MCF 10A (cell line): ENCODE measurements around the gene NDUFAF4. TPM values are rescaled to one million over a fixed set of nuclear protein-coding genes. Genes with fewer than 3 reads are reported as not detected.

ENCODE experiments used
- BruUV-seq: library from RNA; stranded (reverse); fragments of 400-500 nt; replicated peaks from 2 replicates; lab custom pipeline; 2021; lab: Mats Ljungman, UMichigan
- CTCF ChIA-PET: fragments of 300-600 bp; sonication (Branson Sonifier 250); formaldehyde crosslinking; extraction: SDS; loops from one replicate; lab custom pipeline; 2021; ENCODE audit warnings: antibody characterized with exemption, inconsistent platforms; lab: Yijun Ruan, JAX
- POLR2A ChIA-PET: fragments of 300-600, 350-650 bp; sonication (Branson Sonifier 250); formaldehyde crosslinking; extraction: SDS; loops from one replicate; lab custom pipeline; 2020; ENCODE audit warnings: antibody characterized with exemption, inconsistent platforms; lab: Yijun Ruan, JAX
- DNase-seq: peaks from one replicate; pipeline ENCODE4 v3.0.0-alpha.2; 2018; ENCODE audit not compliant: unreplicated experiment
- H3K27ac Mint-ChIP-seq: one replicate; pipeline ENCODE4 v1.8.0; 2022; ENCODE audit warnings: mild to moderate bottlenecking, low read depth, mixed read lengths; ENCODE audit not compliant: unreplicated experiment
- H3K27me3 Mint-ChIP-seq: one replicate; pipeline ENCODE4 v1.8.0; 2022; ENCODE audit warnings: mixed read lengths; ENCODE audit not compliant: insufficient read depth, unreplicated experiment
- H3K36me3 Mint-ChIP-seq: one replicate; pipeline ENCODE4 v1.8.0; 2022; ENCODE audit warnings: mild to moderate bottlenecking, moderate library complexity, mixed read lengths; ENCODE audit not compliant: insufficient read depth, unreplicated experiment
- H3K4me1 Mint-ChIP-seq: one replicate; pipeline ENCODE4 v1.8.0; 2022; ENCODE audit warnings: mixed read lengths; ENCODE audit not compliant: insufficient read depth, unreplicated experiment
- H3K4me3 Mint-ChIP-seq: one replicate; pipeline ENCODE4 v1.8.0; 2022; ENCODE audit warnings: mild to moderate bottlenecking, moderate library complexity, mixed read lengths; ENCODE audit not compliant: unreplicated experiment
- H3K9me3 Mint-ChIP-seq: one replicate; pipeline ENCODE4 v1.8.0; 2022; ENCODE audit warnings: mixed read lengths; ENCODE audit not compliant: unreplicated experiment
- intact Hi-C: fragments of 100-400 bp; cut with micrococcal nuclease; formaldehyde crosslinking; loops from 2 replicates; pipeline ENCODE4 v1.14.1; 2022
- total RNA-seq: library from RNA; stranded (reverse); gene quantifications from 2 replicates; pipeline ENCODE4 v1.2.3, GENCODE V29; 2022
- TF ChIP-seq, protein P1 (sequence below): fragments of 200-600 bp; IDR thresholded peaks from one replicate; pipeline ENCODE4 v1.8.0; 2022; ENCODE audit warnings: antibody characterized with exemption, mild to moderate bottlenecking; ENCODE audit not compliant: unreplicated experiment

Gene NDUFAF4
- total RNA-seq, 1 experiment from 2014 or later: 42.5 TPM

DNA sequence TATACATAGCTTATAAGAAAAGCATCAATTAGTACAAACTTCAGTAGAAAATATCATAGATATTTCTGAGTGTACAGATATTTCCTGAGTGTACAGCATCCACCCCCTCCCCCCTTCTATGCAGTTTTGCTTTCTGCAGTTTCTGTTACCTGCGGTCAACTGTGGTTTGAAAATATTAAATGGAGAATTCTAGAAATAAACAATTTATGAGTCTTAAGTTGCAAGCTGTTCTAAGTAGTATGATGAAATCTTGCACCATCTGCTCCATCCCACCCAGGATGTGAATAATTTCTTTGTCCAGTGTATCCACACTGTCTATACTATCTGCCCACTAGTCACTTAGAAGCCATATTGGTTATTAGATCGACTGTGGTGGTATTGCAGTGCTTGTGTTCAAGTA, 44.6 kb downstream of the NDUFAF4 start:
- H3K27me3 Mint-ChIP-seq: peaks cover 18% of the 10 kb centered on the region
- ChIA-PET CTCF (no interaction called here), POLR2A (no interaction called here)
- BruUV-seq: no TSS peak
- intact Hi-C loops: no loop called here
- H3K9me3 Mint-ChIP-seq: no peaks in the 10 kb centered on the region
- no peak overlapping the region for H3K27ac Mint-ChIP-seq
- H3K4me1 Mint-ChIP-seq: no peaks in the 10 kb centered on the region
- H3K4me3 Mint-ChIP-seq: no peak overlapping the region
- no peaks in the 10 kb centered on the region for H3K36me3 Mint-ChIP-seq
- TF ChIP-seq, protein P1, sequence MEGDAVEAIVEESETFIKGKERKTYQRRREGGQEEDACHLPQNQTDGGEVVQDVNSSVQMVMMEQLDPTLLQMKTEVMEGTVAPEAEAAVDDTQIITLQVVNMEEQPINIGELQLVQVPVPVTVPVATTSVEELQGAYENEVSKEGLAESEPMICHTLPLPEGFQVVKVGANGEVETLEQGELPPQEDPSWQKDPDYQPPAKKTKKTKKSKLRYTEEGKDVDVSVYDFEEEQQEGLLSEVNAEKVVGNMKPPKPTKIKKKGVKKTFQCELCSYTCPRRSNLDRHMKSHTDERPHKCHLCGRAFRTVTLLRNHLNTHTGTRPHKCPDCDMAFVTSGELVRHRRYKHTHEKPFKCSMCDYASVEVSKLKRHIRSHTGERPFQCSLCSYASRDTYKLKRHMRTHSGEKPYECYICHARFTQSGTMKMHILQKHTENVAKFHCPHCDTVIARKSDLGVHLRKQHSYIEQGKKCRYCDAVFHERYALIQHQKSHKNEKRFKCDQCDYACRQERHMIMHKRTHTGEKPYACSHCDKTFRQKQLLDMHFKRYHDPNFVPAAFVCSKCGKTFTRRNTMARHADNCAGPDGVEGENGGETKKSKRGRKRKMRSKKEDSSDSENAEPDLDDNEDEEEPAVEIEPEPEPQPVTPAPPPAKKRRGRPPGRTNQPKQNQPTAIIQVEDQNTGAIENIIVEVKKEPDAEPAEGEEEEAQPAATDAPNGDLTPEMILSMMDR: no peak
- DNase-seq: no peak

DNA sequence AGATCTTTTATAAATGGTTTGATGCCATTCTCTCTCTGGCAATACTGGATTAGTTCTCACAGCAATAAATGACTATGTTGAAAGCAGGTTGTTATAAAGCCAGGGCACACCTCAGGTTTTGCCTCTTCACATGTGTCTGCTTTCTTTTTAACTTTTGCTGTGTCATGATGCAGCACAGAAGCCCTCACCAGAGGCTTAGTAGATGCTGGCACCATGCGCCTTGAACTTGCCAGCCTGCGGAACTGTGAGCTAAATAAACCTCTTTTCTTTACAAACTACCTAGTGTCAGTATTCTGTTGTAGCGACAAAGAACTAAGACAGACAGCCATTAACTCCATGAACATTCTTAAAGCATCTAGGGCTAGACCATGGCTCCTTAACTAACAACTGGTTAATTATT, 45.1 kb downstream of the NDUFAF4 start:
- Mint-ChIP-seq H3K27ac (no peak overlapping the region), H3K9me3 (no peaks in the 10 kb centered on the region), H3K36me3 (no peaks in the 10 kb centered on the region), H3K4me3 (no peak overlapping the region), H3K27me3 (peaks cover 14% of the 10 kb centered on the region), H3K4me1 (no peaks in the 10 kb centered on the region)
- ChIA-PET POLR2A (no interaction called here), CTCF (no interaction called here)
- no peak for DNase-seq
- BruUV-seq: no TSS peak
- intact Hi-C loops: no loop called here
- TF ChIP-seq, protein P1: no peak

DNA sequence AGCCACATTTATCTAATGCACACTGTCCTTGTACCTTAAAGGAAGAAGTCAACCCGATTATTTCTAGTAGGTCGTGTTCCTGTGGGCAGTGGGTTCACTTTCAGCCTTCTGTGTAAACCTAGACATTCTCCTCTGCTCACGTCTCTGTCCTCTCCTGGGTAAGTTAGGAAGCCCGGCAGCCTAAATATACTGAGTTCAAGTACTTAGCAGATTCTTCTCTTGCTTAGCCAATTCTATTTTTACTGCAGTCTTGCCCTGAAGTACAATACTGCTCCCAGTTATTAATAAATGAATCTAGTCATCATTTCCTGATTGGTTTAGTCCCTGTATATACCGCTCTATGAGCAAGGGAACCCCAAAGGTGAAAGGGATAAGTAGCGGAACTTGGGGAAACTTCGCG, 45.8 kb downstream of the NDUFAF4 start:
- TF ChIP-seq, protein P1: no peak
- peaks cover 14% of the 10 kb centered on the region for H3K27me3 Mint-ChIP-seq
- H3K27ac Mint-ChIP-seq: no peak overlapping the region
- CTCF ChIA-PET: no interaction called here
- H3K9me3 Mint-ChIP-seq: no peaks in the 10 kb centered on the region
- no TSS peak for BruUV-seq
- no peak overlapping the region for H3K4me3 Mint-ChIP-seq
- no peak for DNase-seq
- H3K4me1 Mint-ChIP-seq: no peaks in the 10 kb centered on the region
- no peaks in the 10 kb centered on the region for H3K36me3 Mint-ChIP-seq
- POLR2A ChIA-PET: no interaction called here
- intact Hi-C loops: no loop called here

DNA sequence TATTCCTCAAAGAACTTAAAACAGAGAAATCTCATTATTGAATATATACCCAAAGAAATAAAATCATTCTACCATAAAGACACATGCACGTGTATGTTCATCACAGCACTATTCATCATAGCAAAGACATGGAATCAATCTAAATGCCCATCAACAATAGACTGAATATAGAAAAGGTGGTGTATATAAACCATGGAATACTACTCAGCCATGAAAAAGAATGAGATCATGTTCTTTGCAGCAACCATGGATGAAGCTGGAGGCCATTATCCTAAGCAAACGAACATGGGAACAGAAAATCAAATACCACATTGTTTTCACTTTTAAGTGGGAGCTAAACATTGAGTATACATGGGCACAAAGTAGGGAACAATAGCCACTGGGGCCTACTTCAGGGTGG, 48.1 kb downstream of the NDUFAF4 start:
- no peak for DNase-seq
- no TSS peak for BruUV-seq
- ChIA-PET CTCF (no interaction called here), POLR2A (no interaction called here)
- H3K36me3 Mint-ChIP-seq: no peaks in the 10 kb centered on the region
- intact Hi-C loops: no loop called here
- TF ChIP-seq, protein P1: no peak
- H3K4me1 Mint-ChIP-seq: no peaks in the 10 kb centered on the region
- no peak overlapping the region for H3K27ac Mint-ChIP-seq
- no peak overlapping the region for H3K4me3 Mint-ChIP-seq
- no peaks in the 10 kb centered on the region for H3K9me3 Mint-ChIP-seq
- H3K27me3 Mint-ChIP-seq: peaks cover 31% of the 10 kb centered on the region
